Uterine smooth muscle cell (primary cell): ENCODE results near the gene STAU1. TPM values are rescaled to one million over a fixed set of nuclear protein-coding genes. Genes with fewer than 3 reads are reported as not detected.

Experiments used
- total RNA-seq: library from RNA; depleted of rRNA; stranded (reverse); fragments of >200 nt; gene quantifications from 2 replicates; pipeline ENCODE4 v1.2.3, GENCODE V29; 2014

Gene STAU1, protein sequence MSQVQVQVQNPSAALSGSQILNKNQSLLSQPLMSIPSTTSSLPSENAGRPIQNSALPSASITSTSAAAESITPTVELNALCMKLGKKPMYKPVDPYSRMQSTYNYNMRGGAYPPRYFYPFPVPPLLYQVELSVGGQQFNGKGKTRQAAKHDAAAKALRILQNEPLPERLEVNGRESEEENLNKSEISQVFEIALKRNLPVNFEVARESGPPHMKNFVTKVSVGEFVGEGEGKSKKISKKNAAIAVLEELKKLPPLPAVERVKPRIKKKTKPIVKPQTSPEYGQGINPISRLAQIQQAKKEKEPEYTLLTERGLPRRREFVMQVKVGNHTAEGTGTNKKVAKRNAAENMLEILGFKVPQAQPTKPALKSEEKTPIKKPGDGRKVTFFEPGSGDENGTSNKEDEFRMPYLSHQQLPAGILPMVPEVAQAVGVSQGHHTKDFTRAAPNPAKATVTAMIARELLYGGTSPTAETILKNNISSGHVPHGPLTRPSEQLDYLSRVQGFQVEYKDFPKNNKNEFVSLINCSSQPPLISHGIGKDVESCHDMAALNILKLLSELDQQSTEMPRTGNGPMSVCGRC
- total RNA-seq: 41.4 and 45.1 TPM in 2 replicates

DNA sequence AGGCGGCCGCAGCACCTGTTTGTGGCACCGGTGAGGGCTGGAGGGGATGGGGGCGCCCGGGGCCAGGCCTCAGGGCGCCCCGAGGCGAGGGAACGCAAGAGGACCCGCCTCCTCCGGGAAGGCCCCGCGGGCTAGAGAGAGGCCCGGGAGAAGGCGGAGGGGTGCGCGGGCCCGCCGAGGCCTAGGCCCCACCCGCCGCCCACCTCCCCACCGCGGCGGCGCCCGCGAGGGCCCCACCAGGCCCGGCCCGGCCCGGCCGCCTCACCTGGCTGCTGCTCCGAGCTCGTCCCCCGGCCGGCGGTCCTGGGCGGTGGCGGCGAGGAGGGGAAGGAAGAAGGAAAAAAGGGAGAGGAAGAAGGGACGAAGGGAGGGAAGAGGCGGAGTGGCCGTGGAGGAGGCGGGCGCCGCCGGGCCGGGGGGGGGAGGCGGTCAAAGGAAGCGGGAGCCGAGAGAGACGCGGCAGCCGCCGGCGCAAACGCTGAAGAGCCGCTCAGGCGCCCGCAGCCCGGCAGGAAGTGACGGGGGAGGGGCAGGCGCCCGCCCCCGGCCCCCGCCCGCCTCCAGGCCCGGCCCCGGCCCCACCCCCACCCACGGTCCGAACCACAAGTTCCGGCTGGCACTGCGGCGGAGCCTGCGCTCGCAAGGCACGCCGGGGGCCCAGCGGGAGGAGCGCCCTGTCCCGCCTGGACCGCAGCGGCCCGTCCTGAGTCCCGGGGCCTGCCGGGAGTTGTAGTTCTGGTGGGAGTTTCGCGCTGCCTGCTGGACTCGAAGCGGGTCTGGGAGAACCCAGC, at the start of gene STAU1:
Gene STAU1, minus strand, starts transcription at position 484 of the 791 bp plus-strand sequence. CDS start 22,133 bp downstream, outside the sequence.

DNA sequence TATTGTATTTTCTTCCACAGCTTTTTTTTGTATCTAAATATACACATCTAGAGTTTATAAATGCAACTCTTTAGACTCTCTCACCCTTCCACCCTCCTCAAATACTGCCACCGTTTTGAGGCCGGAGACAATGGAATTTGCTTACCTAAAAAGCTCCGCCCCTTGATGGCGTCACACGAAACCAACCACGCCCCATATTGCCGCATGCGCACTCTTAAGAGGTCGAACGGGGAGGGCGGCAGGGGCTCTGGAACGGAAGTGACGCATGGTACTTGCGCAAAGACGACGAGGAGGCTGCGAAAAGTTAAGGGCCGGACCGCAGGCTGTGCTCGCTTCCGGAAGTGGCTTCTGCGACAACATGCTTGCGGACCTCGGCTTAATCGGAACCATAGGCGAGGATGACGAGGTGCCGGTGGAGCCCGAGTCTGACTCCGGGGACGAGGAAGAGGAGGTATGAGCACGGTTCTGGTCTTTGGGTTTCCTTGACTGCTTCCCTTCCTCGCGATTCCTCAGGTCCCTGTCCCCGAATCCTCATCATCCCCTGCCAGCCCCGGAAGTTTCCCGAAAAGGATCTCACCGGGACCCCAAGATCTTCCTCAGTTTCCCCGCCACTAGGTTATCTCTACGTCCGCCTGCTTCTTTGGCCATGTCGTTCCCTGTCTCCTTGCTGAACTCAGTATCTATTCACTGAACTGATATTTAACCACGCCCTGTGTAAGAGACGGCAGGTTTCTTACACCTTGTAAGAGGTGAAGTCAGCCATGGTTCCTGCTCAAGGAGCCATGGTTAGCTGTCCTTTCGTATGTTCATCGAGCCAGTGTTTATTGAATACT, 31.2 kb upstream of the STAU1 start, which contains the start of gene DDX27:
Gene DDX27, plus strand, starts transcription at position 326 of the 833 bp plus-strand sequence. Its CDS starts 33 bp downstream, at position 359.

Other genes starting within 250 kb of the STAU1 start
- 83.6 and 178 TPM in 2 replicates for gene CSE1L, start 142.0 kb downstream of the STAU1 start, total RNA-seq
- 42.4 and 48.5 TPM in 2 replicates for gene DDX27, start 31.1 kb upstream of the STAU1 start, total RNA-seq
- gene ZNFX1, start 89.7 kb upstream of the STAU1 start, total RNA-seq: 27.9 TPM in 2 replicates